Measurements from ENCODE around the gene CNTF. TPM values are rescaled to one million over a fixed set of nuclear protein-coding genes. Genes with fewer than 3 reads are reported as not detected.

The CNTF gene
- total and polyA plus RNA-seq, 10 of the 15 experiments (the other 5 are each of a cell fraction or from before 2014, with no cell fraction given), result 0.16 to 2.3 (median 0.73) TPM

DNA sequence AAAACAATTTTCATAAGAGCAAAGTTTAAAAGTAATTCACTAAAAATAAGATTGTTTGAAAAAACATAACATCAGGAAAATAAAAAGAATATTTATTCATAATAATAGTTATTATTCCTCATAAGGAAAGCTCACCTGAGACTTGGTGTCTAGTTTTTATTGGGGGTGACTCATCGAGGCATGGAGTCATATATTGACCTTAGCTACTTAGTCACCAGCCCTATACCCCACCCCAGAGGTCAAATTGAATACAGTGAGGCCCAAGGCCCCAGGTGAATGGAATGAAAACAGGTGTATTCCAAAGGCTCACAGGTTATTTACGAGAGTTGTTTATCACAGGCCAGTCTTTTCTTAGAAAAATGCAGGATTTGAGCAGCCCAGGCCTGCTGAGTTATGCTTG is 36.9 kb downstream of the CNTF start (continued):
- TF ChIP-seq, protein P1, sequence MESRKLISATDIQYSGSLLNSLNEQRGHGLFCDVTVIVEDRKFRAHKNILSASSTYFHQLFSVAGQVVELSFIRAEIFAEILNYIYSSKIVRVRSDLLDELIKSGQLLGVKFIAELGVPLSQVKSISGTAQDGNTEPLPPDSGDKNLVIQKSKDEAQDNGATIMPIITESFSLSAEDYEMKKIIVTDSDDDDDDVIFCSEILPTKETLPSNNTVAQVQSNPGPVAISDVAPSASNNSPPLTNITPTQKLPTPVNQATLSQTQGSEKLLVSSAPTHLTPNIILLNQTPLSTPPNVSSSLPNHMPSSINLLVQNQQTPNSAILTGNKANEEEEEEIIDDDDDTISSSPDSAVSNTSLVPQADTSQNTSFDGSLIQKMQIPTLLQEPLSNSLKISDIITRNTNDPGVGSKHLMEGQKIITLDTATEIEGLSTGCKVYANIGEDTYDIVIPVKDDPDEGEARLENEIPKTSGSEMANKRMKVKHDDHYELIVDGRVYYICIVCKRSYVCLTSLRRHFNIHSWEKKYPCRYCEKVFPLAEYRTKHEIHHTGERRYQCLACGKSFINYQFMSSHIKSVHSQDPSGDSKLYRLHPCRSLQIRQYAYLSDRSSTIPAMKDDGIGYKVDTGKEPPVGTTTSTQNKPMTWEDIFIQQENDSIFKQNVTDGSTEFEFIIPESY (IDR thresholded peaks at IDR 0.05), result no peak
- no peak for TF ChIP-seq JUND (IDR thresholded peaks at IDR 0.05; ENCODE audit: low read depth, low read length)

GRCh38 chr11:58659910-58660570 is 37.6 kb downstream of the CNTF start:
- SMC1A ChIA-PET (ENCODE audit: uncharacterized antibody, unreplicated experiment), result interaction anchor here (0.6 to 2.9 kb wide), 2 partner anchors 13 to 17 kb away, joined by 3 to 10 read pairs; no protein-coding TSS in a partner anchor
- Histone ChIP-seq H3K79me2 (ENCODE audit: control insufficient read depth, insufficient read depth, low read length) (no peaks in the 10 kb centered on the region), H4K20me1 (ENCODE audit: control insufficient read depth, insufficient read depth) (no peaks in the 10 kb centered on the region), H3K9ac (ENCODE audit: control insufficient read depth, insufficient read depth, low read length) (no peak overlapping the region), H3K27ac (ENCODE audit: control insufficient read depth, insufficient read depth) (no peak overlapping the region), H3K9me3 (replicated peaks; ENCODE audit: control insufficient read depth, insufficient read depth, low read length) (no peaks in the 10 kb centered on the region), H3K4me2 (ENCODE audit: control insufficient read depth, insufficient read depth) (no peak overlapping the region), H2AFZ (ENCODE audit: control insufficient read depth, low read depth, low read length) (no peak overlapping the region), H3K4me3 (no peak overlapping the region), H3K27me3 (replicated peaks in 1 of 2; ENCODE audit: control insufficient read depth in 2 of 2, insufficient read depth in 2 of 2, low read length in 1 of 2) (no peaks in the 10 kb centered on the region), H3K4me1 (ENCODE audit: control insufficient read depth, insufficient read depth, low read length) (no peaks in the 10 kb centered on the region), H3K36me3 (ENCODE audit: control insufficient read depth in 2 of 2, insufficient read depth in 2 of 2, low read length in 1 of 2) (no peaks in the 10 kb centered on the region)
- RAD21 ChIA-PET (ENCODE audit: unreplicated experiment), result interaction anchor here (1.7 kb wide), 1 partner anchor 13 kb away, joined by 6 read pairs; no protein-coding TSS in a partner anchor
- FAIRE-seq (no peak), DNase-seq (ENCODE audit: low read depth, low spot score) (no peak), ATAC-seq (no peak)
- POLR2A ChIA-PET, result interaction anchor here (0.7 kb wide), 1 partner anchor 26 kb away, joined by 3 read pairs; no protein-coding TSS in a partner anchor
- no TSS peak for BruUV-seq (replicated peaks)
- TF ChIP-seq IRF3 (IDR thresholded peaks at IDR 0.05), result no peak
- no peak for TF ChIP-seq RB1 (IDR thresholded peaks at IDR 0.05; ENCODE audit: borderline replicate concordance)
- TF ChIP-seq HDAC2 (IDR thresholded peaks at IDR 0.05), result no peak
- intact Hi-C loops (cut with micrococcal nuclease; ENCODE audit: unreplicated experiment), result no loop called here
- CTCF ChIA-PET, result interaction anchor here (0.8 to 1.0 kb wide), 2 partner anchors 13 to 15 kb away, joined by 3 to 6 read pairs; no protein-coding TSS in a partner anchor
- in situ Hi-C loops (cut with MboI), result loop anchor here (10.0 kb wide), 1 partner anchor 495 kb away; no protein-coding TSS in a partner anchor
- WGBS (ENCODE audit: insufficient coverage, insufficient replicate concordance, low lambda C conversion rate, missing lambda C conversion rate), result 69% methylated on average over 5 of the region's 5 CpGs

All from GM12878 (cell line).